ENCODE data around the gene GLT1D1.

GLT1D1 gene

DNA sequence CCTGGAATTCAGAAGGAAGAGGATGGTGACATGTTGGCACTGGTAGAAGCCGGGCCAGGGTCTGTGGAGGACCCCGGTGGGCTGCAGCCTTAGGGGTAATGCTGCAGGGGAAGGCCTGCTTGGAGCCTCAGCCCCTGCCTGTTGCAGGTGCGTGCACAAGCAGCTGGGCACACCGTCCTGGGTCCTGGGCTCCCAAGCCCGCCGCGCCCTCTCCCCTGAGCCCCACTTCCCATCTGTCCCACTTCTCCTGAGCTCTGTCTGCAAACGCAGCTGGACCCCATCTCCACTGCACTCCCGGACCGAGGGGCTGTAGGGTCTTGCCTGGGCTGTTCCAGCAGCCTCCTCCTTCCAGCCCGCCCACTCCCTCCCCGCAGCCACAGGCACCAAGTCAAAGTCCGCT lies 116.8 kb downstream of the GLT1D1 start:
- DNase-seq: no peak

DNA sequence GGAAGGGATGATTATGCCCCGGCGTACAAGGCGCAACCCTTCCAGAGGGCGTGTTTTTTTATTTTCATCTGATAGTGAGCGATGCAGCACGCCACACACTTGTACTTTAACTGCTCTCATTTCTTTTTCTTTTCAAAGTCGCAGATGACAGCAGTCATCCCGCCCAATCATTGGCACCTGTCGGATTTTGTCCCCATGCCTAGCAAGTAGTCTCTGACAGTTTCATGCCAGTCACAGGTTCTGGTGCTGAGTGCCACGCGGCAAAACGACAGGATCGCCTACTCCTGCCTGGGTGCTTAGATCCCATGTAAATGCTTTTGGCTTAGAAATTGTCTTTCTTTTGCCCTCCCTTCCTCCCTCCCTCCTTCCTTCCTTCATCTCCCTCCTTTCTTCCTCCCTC lies 117.7 kb downstream of the GLT1D1 start:
- DNase-seq: no peak

DNA sequence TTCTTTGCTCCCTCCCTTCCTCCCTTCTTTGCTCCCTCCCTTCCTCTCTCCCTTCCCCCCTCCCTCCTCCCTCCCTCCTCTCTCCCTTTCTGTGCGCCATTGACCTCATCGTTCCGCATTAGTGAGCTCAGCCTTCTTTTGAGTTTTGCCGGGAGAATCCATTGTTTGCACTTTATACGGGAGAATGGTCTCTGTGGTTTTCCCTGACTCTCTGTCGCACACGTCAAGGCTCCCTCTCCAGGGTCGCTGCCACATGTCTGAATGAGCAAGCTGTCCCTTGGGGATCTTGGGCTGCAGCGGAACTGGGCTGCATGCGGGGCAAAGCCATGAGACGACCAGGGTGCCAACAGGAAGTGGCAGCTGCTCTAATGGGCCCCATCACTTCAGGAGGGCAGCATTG lies 118.5 kb downstream of the GLT1D1 start:
- DNase-seq: no peak

DNA sequence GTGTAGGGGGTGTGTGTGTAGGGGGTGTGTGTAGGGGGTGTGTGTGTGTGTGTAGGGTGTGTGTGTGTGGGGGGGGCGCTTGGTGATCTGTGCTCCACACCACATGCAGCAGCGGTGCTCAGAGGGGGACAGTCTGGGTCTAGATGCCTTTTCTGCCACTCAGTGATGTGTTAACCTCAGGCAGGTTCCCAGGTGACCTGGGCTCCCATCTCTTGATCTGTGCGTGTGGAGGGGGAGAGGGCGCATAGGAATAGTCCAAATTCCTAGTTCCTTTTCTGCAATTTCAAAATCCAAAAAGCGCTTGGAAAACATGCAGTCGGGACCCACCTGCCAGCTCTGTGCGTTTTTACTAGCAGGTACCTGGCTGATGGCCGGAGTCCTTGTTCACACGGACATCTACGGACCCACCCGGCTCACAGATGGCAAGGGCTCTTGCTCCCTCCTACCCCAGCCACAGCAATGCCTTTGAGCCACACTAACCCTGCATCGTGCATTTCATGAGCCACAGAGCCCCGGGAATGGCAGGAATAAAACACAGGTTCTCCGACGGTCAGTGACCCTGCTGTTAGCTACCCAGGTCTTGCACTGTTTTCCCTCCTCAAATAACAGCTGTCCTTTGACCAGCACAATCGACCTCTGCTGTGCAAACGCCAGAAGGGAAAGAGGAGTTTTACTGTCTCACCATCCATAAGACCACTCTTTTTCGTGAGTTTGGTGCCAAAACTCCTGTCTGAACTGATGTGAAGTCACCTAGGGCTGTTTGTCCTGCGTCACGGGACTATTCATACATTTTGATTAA lies 120.8 kb downstream of the GLT1D1 start:
- DNase-seq: no peak

DNA sequence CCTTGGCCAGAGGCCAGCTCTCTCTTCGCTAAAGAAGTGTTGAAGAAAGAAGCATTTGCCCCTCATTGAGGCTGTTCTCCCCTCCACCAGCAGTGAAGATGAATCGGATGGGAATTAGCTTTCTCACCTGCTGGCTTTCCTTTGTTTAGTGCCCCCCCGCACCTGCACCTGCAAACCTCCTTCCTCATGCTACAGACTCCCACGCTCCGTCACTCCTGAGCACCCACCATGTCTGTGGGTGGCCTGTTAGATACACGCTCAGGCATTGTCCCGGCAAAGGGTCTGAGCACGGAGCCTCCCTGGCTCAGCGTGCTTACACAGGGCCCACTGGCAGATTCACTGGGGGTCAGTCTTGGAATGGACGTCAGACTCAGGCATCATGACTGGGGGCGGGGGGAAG lies 121.6 kb downstream of the GLT1D1 start:
- DNase-seq: no peak

DNA sequence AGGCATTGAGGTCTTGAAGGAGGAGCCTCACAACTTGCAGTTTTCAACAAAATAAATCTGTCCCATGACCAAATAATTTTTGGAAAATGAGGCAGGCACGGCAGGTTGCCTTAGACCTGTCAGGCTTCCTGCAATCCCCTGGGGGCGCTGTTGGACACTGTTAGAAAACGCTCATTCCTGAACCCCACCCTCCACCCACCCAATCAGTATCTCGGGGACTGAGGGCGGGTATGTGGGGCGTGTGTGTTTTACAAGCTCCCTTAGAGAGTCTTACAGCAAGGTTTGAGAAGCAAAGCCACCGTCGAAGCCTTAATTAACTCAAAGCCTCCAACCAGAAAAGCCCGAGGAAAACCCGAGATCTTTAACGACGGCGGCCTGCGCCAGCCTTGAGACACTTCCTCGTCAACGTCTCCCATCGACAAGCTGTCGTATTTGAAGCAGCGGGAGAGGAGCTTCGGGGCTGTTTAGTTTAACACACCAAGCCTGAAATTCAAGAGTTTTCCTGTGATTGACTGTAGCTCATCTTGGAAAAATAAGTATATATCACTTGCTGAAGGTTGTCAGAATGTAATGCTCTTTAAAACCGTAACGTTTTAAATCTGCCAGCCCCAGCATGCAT lies 123.0 kb downstream of the GLT1D1 start:
- no peak for DNase-seq

DNA sequence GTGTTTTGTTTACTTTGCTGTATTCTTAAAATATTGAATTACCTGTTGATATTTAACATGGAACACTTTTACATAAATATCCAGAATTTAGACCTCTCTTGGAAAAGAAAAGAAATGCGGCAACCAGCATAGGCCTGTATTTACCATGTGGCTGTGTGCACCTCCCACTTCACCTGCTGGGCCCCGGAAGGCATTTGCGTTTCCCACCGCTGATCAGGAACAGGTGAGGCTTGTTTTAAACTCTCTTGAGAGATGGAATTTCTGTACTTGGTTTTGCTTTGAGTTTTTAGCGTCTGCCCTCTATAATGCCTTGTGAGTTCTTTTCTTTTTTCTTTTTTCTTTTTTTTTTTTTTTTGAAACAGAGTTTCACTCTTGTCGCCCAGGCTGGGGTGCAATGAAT lies 124.2 kb downstream of the GLT1D1 start:
- DNase-seq: no peak

DNA sequence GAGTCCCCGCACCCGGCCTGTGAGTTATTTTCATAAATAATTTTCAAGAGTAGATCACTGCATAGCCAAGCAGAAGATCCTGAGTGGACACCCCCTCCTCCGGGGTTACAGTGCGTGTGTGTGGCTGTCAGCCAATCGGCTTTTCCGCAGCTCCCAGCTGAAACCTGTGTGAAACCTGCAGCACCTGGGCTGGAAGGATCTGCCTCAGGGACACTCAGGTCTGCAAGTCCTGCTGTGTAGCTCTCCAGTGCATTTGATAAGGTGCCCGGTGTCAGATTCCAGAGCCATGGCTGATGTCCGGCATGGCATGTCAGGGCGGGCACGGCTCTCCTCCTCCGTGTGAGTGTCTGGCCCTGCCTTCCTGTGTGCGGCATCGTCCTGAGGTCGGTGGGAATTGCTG lies 124.8 kb downstream of the GLT1D1 start:
- DNase-seq: no peak

DNA sequence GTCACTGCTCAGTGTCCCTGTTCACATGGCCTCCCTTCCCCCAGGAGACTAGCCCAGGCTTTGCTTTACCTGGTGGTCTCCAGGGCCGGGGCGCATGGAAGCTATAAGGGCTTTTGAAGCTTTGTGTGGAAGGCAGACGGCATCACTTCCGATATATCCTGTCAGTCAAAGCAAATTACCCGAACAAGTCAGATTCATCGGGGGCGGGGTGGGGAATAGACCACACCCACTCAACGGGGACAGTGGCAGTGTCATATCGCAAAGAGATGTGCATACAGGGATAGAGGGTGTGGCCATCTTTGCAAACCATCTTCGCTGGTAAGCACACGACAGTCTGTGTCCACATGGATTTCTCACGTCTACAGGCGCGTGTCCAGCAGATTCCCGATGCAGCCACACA lies 127.3 kb downstream of the GLT1D1 start:
- DNase-seq: no peak

DNA sequence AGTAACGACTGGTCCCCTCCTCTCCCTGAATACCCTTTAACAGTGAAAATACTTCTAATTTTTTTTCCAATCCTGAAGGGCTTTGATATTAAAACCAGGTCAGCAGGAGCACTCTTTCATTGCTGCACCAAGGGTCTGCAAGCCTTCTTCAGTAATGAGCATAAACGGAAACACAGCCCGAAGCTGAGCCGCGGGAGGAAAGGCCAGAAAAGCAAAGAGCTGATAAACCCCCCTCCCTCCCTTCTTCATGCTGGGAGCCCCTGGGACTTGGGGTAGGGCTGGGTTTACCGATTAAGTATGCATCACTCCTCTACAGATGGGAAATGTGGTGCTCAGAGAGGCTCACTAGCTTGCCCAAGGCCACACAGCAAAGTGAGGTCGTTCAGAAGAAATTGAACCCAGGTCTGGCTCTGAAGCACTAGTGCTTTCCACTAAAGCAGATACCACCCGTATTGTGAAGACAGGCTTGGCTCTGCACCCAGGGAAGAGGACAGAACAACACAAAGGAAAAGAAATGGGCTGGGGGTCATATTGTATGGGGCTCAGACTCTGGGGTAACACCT lies 128.8 kb downstream of the GLT1D1 start:
- no peak for DNase-seq

DNA sequence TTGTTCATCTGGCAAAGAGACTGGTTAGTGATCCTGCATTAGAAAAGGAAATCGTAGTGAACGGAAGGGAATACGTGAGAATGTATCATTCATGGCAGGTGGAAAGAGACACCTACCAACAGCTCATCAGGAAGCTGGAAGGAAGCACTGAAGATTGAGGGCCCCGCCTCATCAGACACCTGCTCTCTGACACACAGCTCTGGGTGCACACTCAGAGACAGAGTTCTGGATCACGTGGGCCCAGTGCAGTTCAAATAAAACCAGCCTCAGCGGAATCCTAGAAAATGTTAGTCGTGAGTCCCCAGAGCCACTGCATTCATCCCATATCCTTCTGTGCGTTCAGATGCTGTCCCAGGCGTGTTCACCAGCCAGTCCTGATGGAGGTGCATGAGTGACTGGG lies 129.7 kb downstream of the GLT1D1 start:
- no peak for DNase-seq

DNA sequence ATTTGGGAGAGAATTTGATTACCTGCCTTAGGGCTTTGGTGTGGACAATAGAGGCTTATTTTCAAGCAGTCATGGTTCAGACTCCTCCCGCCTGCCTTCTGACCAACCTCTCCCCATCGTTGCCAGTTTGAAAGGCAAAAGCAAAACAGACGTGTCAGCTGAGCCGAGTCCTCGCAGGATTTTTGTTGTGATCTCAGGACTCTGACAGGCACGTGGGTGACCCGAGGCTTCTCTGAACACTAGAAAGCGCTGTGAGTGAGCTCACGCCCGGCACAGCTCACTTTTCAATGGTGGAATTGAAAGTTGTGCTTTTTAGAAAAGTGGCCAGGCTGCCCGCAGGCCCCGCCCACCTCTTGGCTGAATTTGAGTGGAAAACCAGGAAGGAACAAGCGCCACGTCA lies 130.1 kb downstream of the GLT1D1 start:
- no peak for DNase-seq

DNA sequence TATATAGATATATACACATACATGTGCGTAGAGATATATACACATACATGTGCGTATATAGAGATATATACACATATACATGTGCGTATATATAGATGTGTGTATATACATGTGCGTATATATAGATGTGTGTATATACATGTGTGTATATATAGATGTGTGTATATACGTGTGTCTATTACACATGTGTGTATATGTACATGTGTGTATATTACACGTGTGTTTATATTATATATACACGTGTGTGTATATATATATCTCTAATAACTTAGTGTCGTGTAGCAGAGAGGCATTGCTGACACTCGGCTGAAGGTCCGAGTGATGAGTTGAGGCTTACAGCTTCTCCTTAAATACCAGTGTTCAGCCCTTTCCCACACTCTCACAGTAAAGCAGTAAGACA lies 133.7 kb downstream of the GLT1D1 start:
- DNase-seq: no peak

DNA sequence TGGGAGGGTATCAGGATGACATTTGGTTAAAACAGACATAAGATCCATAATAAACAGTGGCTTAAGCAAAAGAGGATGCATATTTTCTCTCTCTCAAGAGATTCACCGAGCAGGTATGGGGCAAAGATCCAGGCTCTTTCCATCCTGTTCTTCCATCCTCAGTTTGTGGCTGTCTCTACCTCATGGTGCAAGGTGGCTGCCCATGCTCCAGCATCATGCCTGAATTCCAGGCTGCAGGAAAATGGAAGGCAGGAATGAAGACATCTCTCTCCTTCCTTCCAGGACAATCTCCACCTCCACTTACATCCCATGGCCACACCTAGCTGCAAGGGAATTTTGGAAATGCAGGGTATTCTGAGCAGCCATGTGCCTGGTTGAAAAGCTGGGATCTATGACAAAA lies 136.0 kb downstream of the GLT1D1 start:
- no peak for DNase-seq

DNA sequence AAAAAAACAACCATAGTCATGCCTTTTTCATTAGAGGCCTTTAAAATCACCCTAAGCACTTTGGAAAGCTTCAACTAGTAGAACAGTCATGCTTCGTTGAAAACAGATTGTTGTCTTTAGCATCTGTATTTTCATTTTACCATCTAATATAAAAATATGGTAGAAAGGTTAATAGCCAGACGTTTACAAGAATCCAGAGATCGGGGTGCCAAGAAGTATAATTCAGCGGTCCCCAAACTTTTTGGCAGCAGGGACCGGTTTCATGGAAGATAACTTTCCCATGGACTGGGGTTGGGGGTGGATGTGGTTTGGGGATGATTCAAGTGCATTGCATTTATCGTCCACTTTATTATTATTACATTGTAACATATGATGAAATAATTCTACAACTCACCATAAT lies 138.4 kb downstream of the GLT1D1 start:
- no peak for DNase-seq

DNA sequence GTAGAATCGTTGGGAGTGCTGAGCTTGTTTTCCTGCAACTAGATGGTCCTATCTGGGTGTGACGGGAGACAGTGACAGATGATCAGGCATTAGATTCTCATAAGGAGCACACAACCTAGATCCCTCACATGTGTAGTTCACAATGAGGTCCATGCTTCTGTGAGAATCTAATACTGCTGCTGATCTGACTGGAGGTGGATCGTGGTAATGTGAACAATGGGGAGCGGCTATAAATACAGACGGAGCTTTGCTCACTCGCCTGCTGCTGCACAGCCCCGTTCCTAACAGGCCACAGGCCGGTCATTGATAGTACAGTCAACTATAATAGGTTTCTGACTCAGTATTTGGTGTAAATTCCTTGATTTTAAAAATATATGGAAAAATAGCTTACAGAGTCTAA lies 138.8 kb downstream of the GLT1D1 start:
- DNase-seq: no peak

DNA sequence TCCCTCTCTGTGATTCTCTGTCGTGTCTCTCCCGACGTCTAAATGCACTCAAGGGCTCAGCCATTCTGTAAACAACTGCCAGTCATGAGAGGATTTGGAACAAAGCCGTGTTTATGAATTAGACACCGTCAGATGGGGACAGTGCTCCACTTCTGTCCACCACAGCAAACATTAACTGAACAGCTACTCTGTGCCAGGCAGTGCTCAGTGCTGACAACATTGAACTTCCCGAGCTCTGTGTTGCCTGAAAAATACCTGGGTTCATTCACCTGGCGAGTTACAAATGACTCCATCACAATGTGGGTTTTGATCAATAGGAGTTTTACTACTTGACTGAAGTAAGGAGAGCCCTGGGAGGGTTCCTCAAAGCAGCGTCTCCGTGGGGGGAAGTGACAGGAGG lies 139.3 kb downstream of the GLT1D1 start:
- no peak for DNase-seq

DNA sequence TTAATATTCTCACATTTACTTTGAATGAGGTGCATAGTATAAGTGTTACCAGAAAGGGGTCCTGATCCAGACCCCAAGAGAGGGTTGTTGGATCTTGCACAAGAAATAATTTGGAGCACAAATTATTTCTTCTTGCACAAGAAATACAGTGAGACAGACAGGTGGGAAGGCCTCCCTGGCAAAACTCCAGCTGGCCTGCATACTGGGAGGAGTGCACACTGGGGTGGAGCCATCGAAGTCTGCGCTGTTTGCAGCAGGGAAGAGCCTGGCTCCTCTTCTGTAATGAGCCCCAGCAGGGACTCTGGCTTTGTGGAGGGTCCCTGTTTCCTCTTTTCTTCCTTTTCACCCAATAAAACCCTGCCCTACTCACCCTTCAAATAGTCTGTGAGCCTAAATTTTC lies 141.6 kb downstream of the GLT1D1 start:
- DNase-seq: no peak

DNA sequence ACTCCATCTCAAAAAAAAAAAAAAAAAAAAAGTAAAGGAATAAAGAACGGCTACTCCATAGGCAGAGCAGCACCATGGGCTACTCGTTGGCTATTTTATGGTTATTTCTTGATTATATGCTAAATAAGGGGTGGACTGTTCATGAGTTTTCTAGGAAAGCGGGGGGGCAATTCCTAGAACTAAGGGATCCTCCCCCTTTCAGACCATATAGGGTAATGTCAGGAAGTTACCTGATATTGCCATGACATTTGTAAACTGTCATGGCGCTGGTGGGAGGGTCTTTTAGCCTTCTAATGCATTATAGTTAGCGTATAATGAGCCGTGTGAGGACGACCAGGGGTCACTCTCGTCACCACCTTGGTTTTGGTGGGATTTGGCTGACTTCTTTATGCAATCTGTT lies 142.3 kb downstream of the GLT1D1 start:
- no peak for DNase-seq

DNA sequence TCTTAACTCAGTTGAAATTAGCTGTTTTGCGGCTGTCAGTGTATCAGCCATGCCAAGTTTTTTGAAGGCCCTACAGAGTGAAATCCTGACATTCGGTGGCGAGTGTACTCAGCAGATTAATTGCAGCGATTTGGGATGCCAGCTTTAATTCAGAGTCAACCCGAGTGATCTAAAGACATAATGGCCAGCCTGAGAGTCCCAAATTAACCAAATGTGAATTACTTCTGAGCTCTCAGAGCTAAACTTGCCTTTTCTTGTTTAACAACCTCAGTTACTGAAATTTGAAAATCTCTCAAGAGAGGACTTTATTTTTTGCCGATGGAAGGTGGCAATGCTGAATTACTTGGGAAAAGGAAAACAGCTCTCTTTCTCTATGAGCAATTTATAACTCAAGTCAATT lies 148.5 kb downstream of the GLT1D1 start:
- DNase-seq: no peak

DNA sequence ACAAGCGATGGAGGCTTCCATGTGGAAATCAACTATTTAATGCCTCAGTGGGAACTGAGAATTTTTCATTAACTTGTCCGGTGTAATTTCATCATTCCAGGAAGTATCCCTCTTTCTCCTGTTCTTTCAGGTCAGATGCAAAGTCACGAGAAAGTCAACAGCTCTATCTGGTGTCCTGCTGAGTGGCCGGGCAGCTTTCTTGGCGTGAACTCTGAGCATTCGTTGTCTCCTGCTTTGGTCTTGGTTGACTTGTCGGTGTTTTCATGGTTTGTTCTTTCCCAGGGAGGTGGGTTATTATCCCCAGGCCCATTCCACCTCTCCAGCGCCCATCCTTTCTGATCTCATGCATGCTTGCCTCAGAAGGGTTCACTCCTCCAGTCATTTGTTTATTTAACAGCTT lies 149.1 kb downstream of the GLT1D1 start:
- no peak for DNase-seq

DNA sequence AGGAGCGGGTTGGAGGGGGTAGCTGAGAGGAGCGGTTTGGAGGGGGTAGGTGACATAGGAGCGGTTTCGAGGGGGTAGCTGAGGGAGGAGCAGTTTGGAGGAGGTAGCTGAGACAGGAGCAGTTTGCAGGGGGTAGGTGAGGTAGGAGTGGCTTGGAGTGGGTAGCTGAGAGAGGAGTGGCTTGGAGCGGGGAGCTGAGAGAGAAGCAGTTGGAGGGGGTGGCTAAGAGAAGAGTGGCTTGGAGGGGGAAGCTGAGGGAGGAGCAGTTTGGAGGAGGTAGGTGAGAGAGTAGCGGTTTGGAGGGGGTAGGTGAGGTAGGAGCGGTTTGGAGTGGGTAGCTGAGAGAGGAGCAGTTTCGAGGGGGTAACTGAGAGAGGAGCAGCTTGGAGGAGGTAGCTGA lies 152.1 kb downstream of the GLT1D1 start:
- DNase-seq: no peak

DNA sequence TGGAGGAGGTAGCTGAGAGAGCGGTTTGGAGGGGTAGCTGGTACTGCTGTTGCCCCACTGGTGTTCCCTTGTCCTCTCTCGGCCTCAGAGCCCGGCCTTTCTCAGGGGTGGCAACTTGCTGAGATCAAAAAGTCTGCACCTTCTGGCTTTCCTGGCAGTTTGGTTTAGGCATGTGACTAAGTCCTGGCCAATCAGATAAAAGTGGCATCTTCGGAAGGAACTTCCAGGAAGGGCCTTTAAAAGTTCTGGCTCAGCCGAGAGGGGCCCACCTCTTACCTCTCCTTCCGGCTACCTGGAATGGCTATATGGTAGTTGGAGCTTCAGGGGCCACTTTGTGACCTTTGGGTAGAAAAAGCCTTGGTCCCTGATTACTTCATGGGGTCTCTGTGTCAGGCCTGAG lies 152.6 kb downstream of the GLT1D1 start:
- no peak for DNase-seq

DNA sequence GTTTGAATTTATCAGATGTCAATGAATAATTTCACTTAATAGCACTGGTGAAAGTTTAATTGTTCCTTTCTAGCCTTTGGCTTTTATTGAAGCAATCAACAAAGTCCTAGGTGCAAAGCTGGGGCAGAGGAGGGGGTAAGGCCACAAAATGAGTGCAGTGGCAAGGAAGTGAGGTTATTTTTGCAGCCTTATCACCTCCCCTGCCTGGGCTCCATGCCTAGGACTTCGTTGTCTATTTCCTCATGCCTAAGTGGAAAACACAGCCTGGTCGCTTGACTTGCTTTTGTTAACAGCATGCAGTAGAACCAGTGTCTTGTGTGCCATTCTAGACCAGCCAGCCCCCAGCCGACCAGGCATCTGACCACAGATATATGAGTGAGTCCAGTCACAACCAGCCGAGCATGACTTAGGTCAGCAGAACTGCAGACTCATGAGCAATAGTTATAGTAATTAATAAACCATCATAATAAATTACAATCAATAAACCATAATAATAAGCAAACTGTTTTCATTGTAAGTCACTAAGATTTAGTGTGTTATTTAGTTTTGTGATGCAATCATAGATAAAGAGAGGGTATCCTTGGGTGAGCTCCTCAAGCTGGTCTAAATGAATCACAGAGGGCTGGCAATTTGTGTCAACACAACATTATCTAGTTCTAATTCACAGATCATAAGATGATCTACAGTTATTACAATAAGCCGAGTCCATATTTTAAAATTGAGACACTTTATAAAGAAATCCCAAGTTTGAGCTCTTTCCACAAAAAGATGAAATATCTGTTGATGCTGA lies 156.8 kb downstream of the GLT1D1 start:
- DNase-seq: no peak

All from CD4-positive, alpha-beta T cell treated with Interleukin-15 for 1 hour (primary cell).